Measurements from ENCODE around the gene EVL.

Gene EVL

GRCh38 chr14:100140452-100141078 lies 75.3 kb downstream of the EVL start:
- peaks cover 48% of the 10 kb centered on the region for H3K36me3 ChIP-seq (ENCODE audit: control insufficient read depth, insufficient read depth, low read length)
- DNase-seq (ENCODE audit: extremely low read depth, insufficient read length), result no peak
- H3K27me3 ChIP-seq (replicated peaks; ENCODE audit: control insufficient read depth, insufficient read depth, low read length), result no peaks in the 10 kb centered on the region
- no peak for TF ChIP-seq CTCF (IDR thresholded peaks at IDR 0.05; ENCODE audit: insufficient read depth, low read length, poor library complexity, severe bottlenecking)
- H3K4me3 ChIP-seq (replicated peaks; ENCODE audit: low read depth, low read length), result no peak overlapping the region

- Histone ChIP-seq H3K36me3 (ENCODE audit: control insufficient read depth, insufficient read depth, low read length) (peaks cover 46% of the 10 kb centered on the region), H3K4me3 (replicated peaks; ENCODE audit: low read depth, low read length) (no peak overlapping the region), H3K27me3 (replicated peaks; ENCODE audit: control insufficient read depth, insufficient read depth, low read length) (no peaks in the 10 kb centered on the region)
- no peak for TF ChIP-seq CTCF (IDR thresholded peaks at IDR 0.05; ENCODE audit: insufficient read depth, low read length, poor library complexity, severe bottlenecking)
- no peak for DNase-seq (ENCODE audit: extremely low read depth, insufficient read length)
Measured at GRCh38 chr14:100141098-100141497, 75.9 kb downstream of the EVL start.

- no peak for DNase-seq (ENCODE audit: extremely low read depth, insufficient read length)
- H3K27me3 ChIP-seq (replicated peaks; ENCODE audit: control insufficient read depth, insufficient read depth, low read length), result no peaks in the 10 kb centered on the region
- H3K4me3 ChIP-seq (replicated peaks; ENCODE audit: low read depth, low read length), result no peak overlapping the region
- H3K36me3 ChIP-seq (ENCODE audit: control insufficient read depth, insufficient read depth, low read length), result peaks cover 35% of the 10 kb centered on the region
- TF ChIP-seq CTCF (IDR thresholded peaks at IDR 0.05; ENCODE audit: insufficient read depth, low read length, poor library complexity, severe bottlenecking), result no peak
Measured at GRCh38 chr14:100142073-100143040, 77.1 kb downstream of the EVL start.

GRCh38 chr14:100143523-100143922 lies 78.3 kb downstream of the EVL start:
- Histone ChIP-seq H3K4me3 (replicated peaks; ENCODE audit: low read depth, low read length) (no peak overlapping the region), H3K27me3 (replicated peaks; ENCODE audit: control insufficient read depth, insufficient read depth, low read length) (no peaks in the 10 kb centered on the region), H3K36me3 (ENCODE audit: control insufficient read depth, insufficient read depth, low read length) (peaks cover 24% of the 10 kb centered on the region)
- no peak for DNase-seq (ENCODE audit: extremely low read depth, insufficient read length)
- no peak for TF ChIP-seq CTCF (IDR thresholded peaks at IDR 0.05; ENCODE audit: insufficient read depth, low read length, poor library complexity, severe bottlenecking)

GRCh38 chr14:100143934-100144333 lies 78.7 kb downstream of the EVL start:
- Histone ChIP-seq H3K27me3 (replicated peaks; ENCODE audit: control insufficient read depth, insufficient read depth, low read length) (no peaks in the 10 kb centered on the region), H3K36me3 (ENCODE audit: control insufficient read depth, insufficient read depth, low read length) (peaks cover 21% of the 10 kb centered on the region), H3K4me3 (replicated peaks; ENCODE audit: low read depth, low read length) (no peak overlapping the region)
- TF ChIP-seq CTCF (IDR thresholded peaks at IDR 0.05; ENCODE audit: insufficient read depth, low read length, poor library complexity, severe bottlenecking), result no peak
- DNase-seq (ENCODE audit: extremely low read depth, insufficient read length), result no peak
